K562 treated with DMSO at 1 percent for 12 hours (cell line): ENCODE data around the gene CHD1. TPM values are rescaled to one million over a fixed set of nuclear protein-coding genes. Genes with fewer than 3 reads are reported as not detected.

ENCODE experiments used
- total RNA-seq: library from RNA; unstranded; fragments of 300-600 nt; gene quantifications from 2 replicates; pipeline ENCODE4 v1.2.3, GENCODE V29; 2022; ENCODE audit not compliant: insufficient read depth

Gene CHD1
- 16.4 and 32.2 TPM in 2 replicates for total RNA-seq

DNA sequence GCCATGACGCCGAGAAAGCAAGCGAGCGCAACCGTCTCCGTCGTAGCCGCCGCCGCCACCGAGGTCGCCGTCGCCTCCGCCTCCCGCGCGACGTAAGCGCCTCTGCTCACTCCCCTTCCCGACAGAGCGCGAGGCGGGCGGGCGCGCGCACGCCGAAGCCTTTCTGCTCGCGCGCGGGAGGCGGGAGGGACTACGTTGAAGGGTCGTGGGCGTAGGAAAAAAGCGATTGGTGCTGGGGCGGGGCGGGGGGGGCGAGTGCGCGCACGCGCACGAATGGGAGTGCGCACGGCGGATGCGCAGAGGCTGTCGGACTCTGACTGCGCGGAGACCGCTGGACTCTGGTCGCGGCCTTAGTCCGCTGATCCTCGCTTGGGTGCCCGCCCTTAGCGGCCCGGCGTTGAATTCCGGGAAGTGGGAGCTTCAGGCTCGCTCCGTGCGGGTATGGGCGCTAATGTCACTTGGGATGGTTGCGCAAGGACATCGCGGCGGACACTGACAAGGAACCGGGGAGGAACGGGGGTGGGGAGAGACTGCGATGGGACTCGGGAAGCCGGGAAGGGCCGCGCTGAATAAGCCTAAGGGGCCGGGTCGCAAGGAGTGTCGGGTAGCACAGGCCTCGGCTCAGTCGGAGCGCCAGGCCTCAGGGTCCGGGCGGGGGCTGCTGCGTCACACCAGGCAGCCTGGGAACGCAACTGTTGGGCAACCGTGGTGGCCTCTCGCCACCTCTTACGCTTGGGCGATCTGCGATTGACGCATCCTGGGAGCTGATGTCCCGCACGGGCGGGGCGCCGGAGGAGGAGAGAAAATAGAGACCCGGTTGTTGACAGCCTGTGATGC lies at the start of gene CHD1:
Gene CHD1 (minus strand): TSS at position 135 of the 837 bp plus-strand sequence. CDS start 2,621 bp downstream, outside the sequence.

Other genes with a start within 250 kb of the CHD1 start
- gene RGMB, start 155.3 kb downstream of the CHD1 start, total RNA-seq, result 0.28 TPM in 1 of 2 replicates, not detected in the other